ENCODE results near the gene PIP5K1C.
"Not testable (repeated sequence)": the region's sequence is repeated elsewhere in the genome, so short reads cannot be mapped to it uniquely, and the experiment has no call there.

Gene PIP5K1C

GRCh38 chr19:3655402-3656072 is 44.7 kb downstream of the PIP5K1C start:
- peak; percentile 60 to 95 (median 80) for DNase-seq
- intact Hi-C loops (cut with DNase I): no loop called here

- DNase-seq: no peak
- intact Hi-C loops (cut with DNase I): no loop called here
Observed at GRCh38 chr19:3653865-3654513, 46.3 kb downstream of the PIP5K1C start.

GRCh38 chr19:3653081-3653795 is 47.0 kb downstream of the PIP5K1C start:
- intact Hi-C loops (cut with DNase I): no loop called here
- DNase-seq: no peak

GRCh38 chr19:3652422-3652821 is 47.8 kb downstream of the PIP5K1C start:
- intact Hi-C loops (cut with DNase I): no loop called here
- no peak for DNase-seq

GRCh38 chr19:3651684-3652083 is 48.6 kb downstream of the PIP5K1C start:
- intact Hi-C loops (cut with DNase I): no loop called here

GRCh38 chr19:3649888-3650287 is 50.4 kb downstream of the PIP5K1C start:
- no peak for DNase-seq
- intact Hi-C loops (cut with DNase I): no loop called here

More at GRCh38 chr19:3651684-3652083, 48.6 kb downstream of the PIP5K1C start:
- no peak for DNase-seq

- no peak for DNase-seq
- intact Hi-C loops (cut with DNase I): no loop called here
Observed at GRCh38 chr19:3648037-3648905, 52.0 kb downstream of the PIP5K1C start.

- intact Hi-C loops (cut with DNase I): not testable (repeated sequence)
Observed at GRCh38 chr19:3647102-3647501, 53.2 kb downstream of the PIP5K1C start.

GRCh38 chr19:3646336-3647092 is 53.8 kb downstream of the PIP5K1C start:
- no peak for DNase-seq
- intact Hi-C loops (cut with DNase I): no loop called here

More at GRCh38 chr19:3647102-3647501, 53.2 kb downstream of the PIP5K1C start:
- DNase-seq: not testable (repeated sequence)

GRCh38 chr19:3645726-3646125 is 54.5 kb downstream of the PIP5K1C start:
- no peak for DNase-seq
- intact Hi-C loops (cut with DNase I): no loop called here

GRCh38 chr19:3645067-3645396 is 55.2 kb downstream of the PIP5K1C start:
- intact Hi-C loops (cut with DNase I): no loop called here
- no peak for DNase-seq

- DNase-seq: peak; percentile 72 to 98 (median 92)
- intact Hi-C loops (cut with DNase I): no loop called here
Observed at GRCh38 chr19:3644351-3645066, 55.8 kb downstream of the PIP5K1C start.

GRCh38 chr19:3643674-3644313 is 56.5 kb downstream of the PIP5K1C start:
- no peak for DNase-seq
- intact Hi-C loops (cut with DNase I): no loop called here

- intact Hi-C loops (cut with DNase I): no loop called here
- DNase-seq: peak in 26 of 42 donors; percentile 17 to 66 (median 42)
Observed at GRCh38 chr19:3642987-3643673, 57.1 kb downstream of the PIP5K1C start.

- intact Hi-C loops (cut with DNase I): no loop called here
- peak in 33 of 42 donors; percentile 17 to 78 (median 50) for DNase-seq
Observed at GRCh38 chr19:3642296-3642695, 58.0 kb downstream of the PIP5K1C start.

GRCh38 chr19:3641515-3642269 is 58.6 kb downstream of the PIP5K1C start:
- no peak for DNase-seq
- intact Hi-C loops (cut with DNase I): no loop called here
